Choroid plexus epithelial cell (primary cell): Measurements from ENCODE around the gene SSUH2.
A peak's percentile ranks its signal among the peaks of the same experiment; 100 is the strongest.

ENCODE experiments used
- DNase-seq: peaks from one replicate; pipeline ENCODE4 v3.0.0-alpha.2; 2010; ENCODE audit warnings: low read depth
- H3K4me3 ChIP-seq: 2 replicates; pipeline ENCODE4 v1.5.1; 2011; ENCODE audit warnings: low read depth, mild to moderate bottlenecking, control low read depth, low read length, moderate library complexity
- CTCF ChIP-seq: conservative IDR thresholded peaks from 2 replicates; pipeline ENCODE4 v1.5.1; 2011; ENCODE audit warnings: low read depth, mild to moderate bottlenecking, control low read depth, inconsistent platforms, low read length, moderate library complexity

Gene SSUH2

DNA sequence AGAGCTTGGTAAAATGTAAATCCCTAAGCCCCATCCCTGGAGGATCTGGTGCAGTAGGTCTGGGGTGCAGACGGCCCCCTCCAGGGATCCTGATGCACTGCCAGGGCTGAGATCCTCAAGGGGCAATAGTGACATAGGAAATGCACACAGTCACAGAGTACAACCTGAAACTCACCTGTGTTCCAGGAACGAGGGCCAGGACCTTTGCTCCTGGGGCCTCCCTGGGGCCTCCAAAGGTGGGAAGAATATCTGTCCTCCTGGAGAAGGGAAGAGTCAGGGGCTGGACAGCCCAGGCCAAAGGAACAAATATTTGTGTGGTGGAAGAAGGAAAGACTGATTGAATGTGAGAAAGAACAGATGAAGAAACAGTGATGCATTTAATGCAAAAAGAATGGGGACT, 9.5 kb downstream of the SSUH2 start:
- no peak for TF ChIP-seq CTCF
- H3K4me3 ChIP-seq, result no peak overlapping the region
- DNase-seq, result no peak

DNA sequence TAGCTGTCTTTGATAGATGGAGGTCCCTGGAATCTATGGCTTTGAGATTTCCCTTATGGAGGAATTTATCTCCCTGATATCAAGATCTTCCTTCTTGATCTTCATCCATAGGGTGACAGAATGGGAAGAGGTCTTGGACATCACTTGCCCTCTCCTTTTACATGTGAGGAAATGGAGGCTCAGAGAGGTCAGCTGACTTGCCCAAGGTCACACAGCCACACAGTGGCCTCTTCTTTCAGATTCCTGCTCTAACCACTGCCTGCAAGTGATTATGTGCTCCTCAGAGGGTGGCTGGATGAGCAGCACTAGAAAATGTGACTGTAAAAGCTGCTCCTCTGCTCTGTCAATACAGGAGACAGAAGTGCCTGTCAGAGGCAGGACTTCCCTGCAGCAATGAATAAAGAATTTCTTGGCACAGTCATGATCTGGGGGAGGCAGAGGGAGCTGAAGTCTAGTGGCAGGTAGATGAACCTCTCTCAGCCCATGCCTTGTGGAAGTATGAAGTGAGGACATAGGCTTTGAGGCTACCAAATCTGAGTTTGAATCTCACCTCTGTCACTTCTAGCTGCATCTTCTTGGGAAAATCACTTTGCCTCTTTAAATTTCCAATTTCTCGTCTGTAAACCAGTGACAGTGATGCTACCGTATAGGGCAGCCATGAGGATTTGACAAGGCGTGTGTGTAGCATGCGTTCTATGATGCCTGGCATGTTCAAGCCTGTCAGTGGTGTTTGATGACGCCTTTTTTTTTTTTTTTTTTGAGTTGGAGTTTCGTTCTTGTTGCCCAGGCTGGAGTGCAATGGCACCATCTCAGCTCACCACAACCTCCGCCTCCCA, 12.0 kb downstream of the SSUH2 start:
- DNase-seq, result no peak

DNA sequence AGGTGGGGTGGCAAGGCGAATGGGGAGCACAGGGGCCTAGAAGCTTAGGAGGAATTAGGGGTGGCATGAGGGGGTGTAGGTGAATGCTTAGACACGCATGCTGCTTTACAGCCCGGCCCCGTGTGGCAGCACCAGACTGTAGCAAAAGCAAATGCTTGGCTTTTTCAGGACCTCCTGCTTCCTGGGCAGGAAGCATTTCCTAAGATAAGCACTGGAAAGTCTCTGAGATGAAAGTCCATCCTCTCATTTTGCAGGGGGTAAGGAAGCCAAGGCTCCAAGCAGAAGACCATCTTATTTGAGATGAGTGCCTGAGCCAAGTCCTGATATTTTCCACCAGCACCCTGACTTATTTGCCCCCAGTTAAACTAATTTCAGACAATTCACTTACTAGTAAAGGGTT, 12.9 kb downstream of the SSUH2 start:
- TF ChIP-seq CTCF, result peak; percentile 9
- peak; percentile 15 for DNase-seq
- no peak overlapping the region for H3K4me3 ChIP-seq

More for the DNA sequence above, 12.0 kb downstream of the SSUH2 start:
- no peak overlapping the region for H3K4me3 ChIP-seq
- no peak for TF ChIP-seq CTCF

DNA sequence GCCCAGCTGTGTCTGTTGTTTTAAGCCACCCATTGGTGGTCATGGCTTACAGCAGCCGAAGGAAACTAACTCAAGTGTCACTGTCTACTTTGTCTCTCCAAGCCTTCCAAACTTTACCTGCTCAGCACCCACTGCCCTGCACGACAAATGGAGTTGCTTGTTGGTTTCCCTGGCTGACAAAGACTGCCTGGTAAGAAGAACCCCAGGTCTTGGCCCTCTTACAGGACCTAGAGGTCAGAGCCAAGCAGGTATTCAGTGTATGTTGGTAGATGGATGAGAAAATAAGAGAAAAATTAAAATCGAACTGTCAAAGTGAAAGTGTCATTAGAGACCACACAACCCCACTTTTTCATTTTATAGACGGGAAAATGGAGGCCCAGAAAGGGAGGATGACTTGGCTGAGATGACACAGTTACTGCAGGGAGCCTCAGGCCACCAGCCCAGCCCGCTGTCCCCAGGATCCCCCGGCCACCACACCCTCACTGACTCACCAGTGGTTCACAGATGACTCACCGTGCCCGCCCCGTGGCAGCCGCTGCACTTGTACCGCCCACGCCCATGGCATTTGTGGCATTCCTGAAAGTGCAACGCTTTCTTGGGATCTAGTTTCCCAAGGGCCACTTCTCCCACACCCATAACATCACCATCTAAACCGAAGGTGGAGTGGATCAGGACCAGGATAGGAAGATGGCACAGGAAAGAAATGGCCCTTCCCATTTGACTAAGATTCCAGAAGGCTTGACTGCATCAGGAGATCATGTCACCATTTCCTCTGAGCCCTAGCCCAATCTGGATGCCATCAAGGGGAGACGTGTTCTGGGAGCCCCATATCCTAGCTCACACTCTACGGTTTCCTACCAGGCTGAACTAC, 15.2 kb downstream of the SSUH2 start:
- no peak for TF ChIP-seq CTCF
- no peak overlapping the region for H3K4me3 ChIP-seq
- DNase-seq, result peak; percentile 51

DNA sequence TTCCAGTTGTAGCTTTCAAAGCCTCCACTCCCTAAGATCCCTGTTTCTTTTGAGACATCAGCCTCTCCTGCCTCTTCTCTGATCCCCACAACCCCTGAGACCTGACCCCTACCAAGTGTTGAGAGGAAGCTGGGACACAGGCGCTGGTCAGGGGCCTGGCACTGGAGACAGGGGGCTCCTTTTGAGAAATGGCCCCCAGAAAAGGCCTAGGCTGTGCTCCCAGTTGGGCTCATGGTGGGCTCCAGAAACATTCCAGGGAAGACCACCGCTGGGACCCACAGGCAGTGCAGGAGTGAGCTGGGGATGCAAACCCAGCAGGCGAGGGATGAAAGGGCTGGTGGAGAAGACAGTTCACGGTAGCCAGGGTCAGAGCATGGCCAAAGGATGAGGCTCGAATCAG, 16.6 kb downstream of the SSUH2 start:
- TF ChIP-seq CTCF, result no peak
- H3K4me3 ChIP-seq, result no peak overlapping the region
- DNase-seq, result no peak

DNA sequence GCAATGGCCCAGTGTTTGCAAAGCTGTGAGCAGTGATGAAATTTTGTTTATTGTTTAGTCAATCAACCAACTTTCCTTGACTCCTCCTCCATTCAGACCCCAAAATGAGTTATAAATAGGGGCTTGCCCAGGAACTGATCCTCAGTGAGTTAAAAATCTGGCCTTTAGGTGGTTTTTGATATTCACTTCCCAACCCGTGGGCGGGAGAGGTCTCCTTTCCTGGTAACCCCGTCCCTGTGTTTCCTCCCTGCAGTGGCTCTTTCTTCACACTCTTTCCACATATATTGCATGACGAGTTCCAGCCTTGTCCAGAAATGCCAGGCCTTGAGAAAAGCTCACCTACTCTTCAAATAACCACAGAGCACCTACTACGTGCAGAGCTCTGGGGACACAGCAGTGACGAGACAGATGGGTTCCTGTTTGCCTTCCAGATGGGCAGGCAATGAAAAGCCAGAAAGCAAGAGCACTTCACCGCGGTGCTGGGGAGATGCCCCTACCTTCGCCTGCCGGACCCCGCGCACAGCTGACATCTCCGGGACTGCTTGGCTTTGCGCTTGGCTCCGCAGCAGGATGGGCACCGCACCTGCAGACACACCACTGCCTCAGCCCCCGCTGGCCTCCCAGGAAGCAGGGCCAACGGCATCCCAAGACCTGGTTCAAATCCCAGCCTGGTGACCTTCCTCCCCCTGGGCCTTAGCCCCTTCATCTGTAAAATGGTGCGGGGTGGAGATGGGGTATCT, 17.2 kb downstream of the SSUH2 start:
- no peak overlapping the region for H3K4me3 ChIP-seq
- no peak for DNase-seq
- no peak for TF ChIP-seq CTCF
